Stimulated activated CD8-positive, alpha-beta memory T cell treated with anti-CD3 and anti-CD28 coated beads, Interleukin-4, amount 100 ng/mL, for 24 hours (primary cell): Measurements from ENCODE around the gene SLC24A3.

Source experiments
- DNase-seq: peaks from one replicate; pipeline ENCODE4 v3.0.0-alpha.2; 2020; ENCODE audit warnings: low read depth

SLC24A3 gene

GRCh38 chr20:19679900-19680495 is 467.6 kb downstream of the SLC24A3 start:
- DNase-seq: no peak

- no peak for DNase-seq
Measured at GRCh38 chr20:19682249-19682648, 469.8 kb downstream of the SLC24A3 start.

GRCh38 chr20:19683188-19683587 is 470.7 kb downstream of the SLC24A3 start:
- DNase-seq: no peak

GRCh38 chr20:19683822-19684221 is 471.4 kb downstream of the SLC24A3 start:
- DNase-seq: no peak

- no peak for DNase-seq
Measured at GRCh38 chr20:19688031-19688806, 475.8 kb downstream of the SLC24A3 start.

- no peak for DNase-seq
Measured at GRCh38 chr20:19690462-19690861, 478.0 kb downstream of the SLC24A3 start.

GRCh38 chr20:19691125-19691524 is 478.7 kb downstream of the SLC24A3 start:
- DNase-seq: no peak

GRCh38 chr20:19692100-19692499 is 479.7 kb downstream of the SLC24A3 start:
- DNase-seq: no peak

GRCh38 chr20:19692685-19693119 is 480.3 kb downstream of the SLC24A3 start:
- peak; percentile 26 for DNase-seq

GRCh38 chr20:19693508-19693907 is 481.1 kb downstream of the SLC24A3 start:
- no peak for DNase-seq

GRCh38 chr20:19695081-19695480 is 482.6 kb downstream of the SLC24A3 start:
- no peak for DNase-seq

- no peak for DNase-seq
Measured at GRCh38 chr20:19696620-19697019, 484.2 kb downstream of the SLC24A3 start.

GRCh38 chr20:19697415-19697814 is 485.0 kb downstream of the SLC24A3 start:
- no peak for DNase-seq

- DNase-seq: no peak
Measured at GRCh38 chr20:19699180-19699971, 486.9 kb downstream of the SLC24A3 start.

- no peak for DNase-seq
Measured at GRCh38 chr20:19701429-19701828, 489.0 kb downstream of the SLC24A3 start.

GRCh38 chr20:19706463-19706862 is 494.0 kb downstream of the SLC24A3 start:
- DNase-seq: no peak

- no peak for DNase-seq
Measured at GRCh38 chr20:19709635-19710335, 497.3 kb downstream of the SLC24A3 start.

- DNase-seq: no peak
Measured at GRCh38 chr20:19710336-19711120, 498.1 kb downstream of the SLC24A3 start.

GRCh38 chr20:19711126-19711525 is 498.7 kb downstream of the SLC24A3 start:
- DNase-seq: no peak

- DNase-seq: no peak
Measured at GRCh38 chr20:19712721-19713260, 500.3 kb downstream of the SLC24A3 start.
